Tibial nerve (tissue), 4 donors: ENCODE measurements around the gene TXN.

ENCODE experiments used
- EP300 ChIP-seq, 2 donors: sonication (generic); formaldehyde crosslinking; IDR thresholded peaks; one replicate each; pipeline ENCODE4 v1.6.1; 2017; ENCODE audit warnings: antibody characterized with exemption in 2 of 2, mild to moderate bottlenecking in 1 of 2
- POLR2A ChIP-seq, 2 donors: fragments of 450-650 bp; IDR thresholded peaks; one replicate each; pipeline ENCODE4 v1.6.1; 2017; ENCODE audit warnings: antibody characterized with exemption in 2 of 2, mild to moderate bottlenecking in 2 of 2, moderate library complexity in 2 of 2
- TF ChIP-seq, protein P1 (sequence below), 5 experiments: fragments of 200-600 bp in 3 of 5; fragments of 450-650 bp in 2 of 5; sonication (generic) in 3 of 5; IDR thresholded peaks; one replicate each; pipeline ENCODE4 v1.5.1; 2016 to 2019; ENCODE audit warnings: antibody characterized with exemption in 5 of 5, mild to moderate bottlenecking in 3 of 5, moderate library complexity in 2 of 5

DNA sequence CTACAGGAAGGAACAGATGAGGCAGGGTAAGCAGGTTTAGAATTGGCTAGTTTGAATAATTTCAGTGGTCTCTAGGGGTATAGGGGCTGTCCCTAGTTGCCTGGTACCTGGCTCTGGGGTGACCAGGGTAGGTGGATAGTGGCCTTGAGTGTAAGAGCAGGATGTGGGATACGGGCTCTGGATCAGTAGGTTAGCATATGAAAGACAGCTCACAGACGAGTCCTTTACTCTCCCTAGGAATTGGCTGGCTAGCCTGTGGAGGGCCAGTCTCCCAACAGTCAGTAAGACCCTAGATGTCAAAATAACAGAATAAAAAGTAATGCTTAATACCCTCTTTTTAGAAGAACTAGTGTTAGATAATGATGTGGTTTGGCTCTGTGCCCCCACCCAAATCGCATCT lies 31.7 kb downstream of the TXN start:
- TF ChIP-seq, protein P1, sequence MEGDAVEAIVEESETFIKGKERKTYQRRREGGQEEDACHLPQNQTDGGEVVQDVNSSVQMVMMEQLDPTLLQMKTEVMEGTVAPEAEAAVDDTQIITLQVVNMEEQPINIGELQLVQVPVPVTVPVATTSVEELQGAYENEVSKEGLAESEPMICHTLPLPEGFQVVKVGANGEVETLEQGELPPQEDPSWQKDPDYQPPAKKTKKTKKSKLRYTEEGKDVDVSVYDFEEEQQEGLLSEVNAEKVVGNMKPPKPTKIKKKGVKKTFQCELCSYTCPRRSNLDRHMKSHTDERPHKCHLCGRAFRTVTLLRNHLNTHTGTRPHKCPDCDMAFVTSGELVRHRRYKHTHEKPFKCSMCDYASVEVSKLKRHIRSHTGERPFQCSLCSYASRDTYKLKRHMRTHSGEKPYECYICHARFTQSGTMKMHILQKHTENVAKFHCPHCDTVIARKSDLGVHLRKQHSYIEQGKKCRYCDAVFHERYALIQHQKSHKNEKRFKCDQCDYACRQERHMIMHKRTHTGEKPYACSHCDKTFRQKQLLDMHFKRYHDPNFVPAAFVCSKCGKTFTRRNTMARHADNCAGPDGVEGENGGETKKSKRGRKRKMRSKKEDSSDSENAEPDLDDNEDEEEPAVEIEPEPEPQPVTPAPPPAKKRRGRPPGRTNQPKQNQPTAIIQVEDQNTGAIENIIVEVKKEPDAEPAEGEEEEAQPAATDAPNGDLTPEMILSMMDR (IDR thresholded peaks at IDR 0.05): no peak
- TF ChIP-seq POLR2A (IDR thresholded peaks at IDR 0.05): no peak
- no peak for TF ChIP-seq EP300 (IDR thresholded peaks at IDR 0.05)
